Measurements from ENCODE around the gene FBXL2.
A peak's percentile ranks its signal among the peaks of the same experiment; 100 is the strongest.

Gene FBXL2, protein sequence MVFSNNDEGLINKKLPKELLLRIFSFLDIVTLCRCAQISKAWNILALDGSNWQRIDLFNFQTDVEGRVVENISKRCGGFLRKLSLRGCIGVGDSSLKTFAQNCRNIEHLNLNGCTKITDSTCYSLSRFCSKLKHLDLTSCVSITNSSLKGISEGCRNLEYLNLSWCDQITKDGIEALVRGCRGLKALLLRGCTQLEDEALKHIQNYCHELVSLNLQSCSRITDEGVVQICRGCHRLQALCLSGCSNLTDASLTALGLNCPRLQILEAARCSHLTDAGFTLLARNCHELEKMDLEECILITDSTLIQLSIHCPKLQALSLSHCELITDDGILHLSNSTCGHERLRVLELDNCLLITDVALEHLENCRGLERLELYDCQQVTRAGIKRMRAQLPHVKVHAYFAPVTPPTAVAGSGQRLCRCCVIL

DNA sequence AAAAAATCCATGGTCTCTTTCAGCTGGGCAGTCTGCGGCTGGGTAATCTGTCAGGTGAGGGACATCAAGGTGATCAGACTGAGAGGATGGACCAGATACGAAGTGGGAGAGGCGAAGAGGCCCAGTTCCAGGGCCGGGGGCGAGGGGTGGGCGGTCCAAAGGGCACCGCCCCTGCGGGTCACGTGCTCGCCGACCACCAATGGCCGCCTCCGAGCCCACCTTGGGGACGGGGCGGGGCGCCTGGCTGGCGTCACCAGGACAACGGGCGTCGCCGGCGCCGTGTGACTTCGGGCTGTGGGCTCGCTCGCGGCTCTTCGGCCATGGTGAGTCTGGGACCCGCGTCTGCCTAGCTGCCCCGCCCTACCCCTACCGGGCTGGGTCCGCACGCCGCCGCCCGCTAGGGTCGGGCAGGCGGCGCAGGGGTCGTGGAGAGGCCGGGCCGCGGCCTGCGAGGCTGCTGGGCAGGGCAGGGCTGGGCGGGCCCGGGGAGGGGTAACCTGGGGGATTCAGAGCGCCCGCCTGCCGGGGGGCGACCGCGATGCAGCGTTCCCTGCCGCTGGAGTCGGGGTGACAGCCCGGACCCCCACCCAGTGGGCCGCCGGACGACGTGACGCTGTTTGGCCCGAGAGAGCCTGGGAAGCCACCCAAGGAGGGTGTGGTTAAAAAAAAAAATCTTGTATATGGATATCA, at the start of gene FBXL2:
TSS of gene FBXL2 (plus strand) at position 250 of the 690 bp plus-strand sequence. CDS start at position 321, 71 bp downstream.
- in situ Hi-C loops (cut with HindIII; ENCODE audit: low pct_ligation_motif_present, low pct_unique_long_range_greater_than_20kb, low sequenced_read_pairs): no loop called here
- DNase-seq: peak; percentile 75

GRCh38 chr3:33229066-33229465, 48.2 kb upstream of the FBXL2 start:
- in situ Hi-C loops (cut with HindIII; ENCODE audit: low pct_ligation_motif_present, low pct_unique_long_range_greater_than_20kb, low sequenced_read_pairs): no loop called here

DNA sequence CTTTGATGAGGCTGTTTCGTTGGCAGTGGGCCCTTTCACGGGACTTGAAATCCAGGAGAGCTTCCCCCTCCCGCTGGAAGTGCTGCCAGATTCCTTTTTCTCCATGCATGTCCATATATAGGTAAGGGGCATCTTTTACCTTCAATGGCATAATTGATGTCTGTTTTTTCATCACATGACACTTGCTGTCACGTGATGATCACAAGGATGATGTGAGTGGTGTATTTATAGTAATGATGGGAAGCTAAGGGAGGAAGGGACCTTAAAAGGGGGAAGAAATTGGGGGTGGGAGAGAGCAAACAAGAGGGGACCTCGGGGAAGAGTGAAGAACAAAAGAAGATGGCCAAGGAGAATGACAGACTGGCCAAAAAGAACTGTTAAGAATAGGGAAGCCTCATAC, 47.3 kb upstream of the FBXL2 start:
- DNase-seq: no peak

More at GRCh38 chr3:33229066-33229465, 48.2 kb upstream of the FBXL2 start:
- no peak for DNase-seq

DNA sequence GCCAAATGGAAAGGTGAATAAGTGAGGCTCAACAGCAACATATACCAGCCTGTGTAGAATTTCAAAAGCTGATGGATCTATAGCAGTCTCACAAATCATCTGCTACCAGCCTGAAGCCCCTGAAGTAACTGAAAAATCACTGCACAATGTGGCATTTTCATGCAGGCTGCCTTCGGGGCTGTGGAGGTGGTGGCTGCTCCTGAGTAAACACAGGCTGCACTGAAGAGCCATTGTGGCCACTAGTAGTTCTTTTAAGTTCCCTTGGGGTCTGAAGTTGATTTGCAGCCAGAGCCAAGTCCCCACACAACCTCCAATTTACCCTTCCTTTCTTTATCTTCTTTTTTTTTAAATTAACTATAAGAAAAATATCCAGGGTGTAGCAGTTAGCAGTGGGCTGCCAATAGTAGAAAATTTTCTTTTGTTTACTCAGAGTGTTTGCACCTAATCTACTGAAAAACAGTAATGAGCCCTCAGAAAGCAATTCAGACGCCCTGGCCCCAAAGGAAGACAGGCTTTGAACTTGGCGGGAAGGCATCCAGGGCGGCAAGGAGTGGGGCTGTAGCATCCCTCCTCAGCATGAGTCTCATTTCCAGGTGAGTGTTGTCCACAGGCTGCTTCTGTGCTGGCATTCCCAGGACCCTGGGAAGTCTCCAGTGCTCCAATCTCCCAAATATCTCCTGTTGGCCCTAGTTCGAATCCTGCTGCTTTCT, 45.3 kb upstream of the FBXL2 start:
- in situ Hi-C loops (cut with HindIII; ENCODE audit: low pct_ligation_motif_present, low pct_unique_long_range_greater_than_20kb, low sequenced_read_pairs): no loop called here

More for the DNA sequence above, 47.3 kb upstream of the FBXL2 start:
- in situ Hi-C loops (cut with HindIII; ENCODE audit: low pct_ligation_motif_present, low pct_unique_long_range_greater_than_20kb, low sequenced_read_pairs): no loop called here

GRCh38 chr3:33233884-33234283, 43.4 kb upstream of the FBXL2 start:
- no peak for DNase-seq
- in situ Hi-C loops (cut with HindIII; ENCODE audit: low pct_ligation_motif_present, low pct_unique_long_range_greater_than_20kb, low sequenced_read_pairs): no loop called here

More for the DNA sequence above, 45.3 kb upstream of the FBXL2 start:
- no peak for DNase-seq

GRCh38 chr3:33236005-33236404, 41.2 kb upstream of the FBXL2 start:
- in situ Hi-C loops (cut with HindIII; ENCODE audit: low pct_ligation_motif_present, low pct_unique_long_range_greater_than_20kb, low sequenced_read_pairs): no loop called here
- DNase-seq: no peak

DNA sequence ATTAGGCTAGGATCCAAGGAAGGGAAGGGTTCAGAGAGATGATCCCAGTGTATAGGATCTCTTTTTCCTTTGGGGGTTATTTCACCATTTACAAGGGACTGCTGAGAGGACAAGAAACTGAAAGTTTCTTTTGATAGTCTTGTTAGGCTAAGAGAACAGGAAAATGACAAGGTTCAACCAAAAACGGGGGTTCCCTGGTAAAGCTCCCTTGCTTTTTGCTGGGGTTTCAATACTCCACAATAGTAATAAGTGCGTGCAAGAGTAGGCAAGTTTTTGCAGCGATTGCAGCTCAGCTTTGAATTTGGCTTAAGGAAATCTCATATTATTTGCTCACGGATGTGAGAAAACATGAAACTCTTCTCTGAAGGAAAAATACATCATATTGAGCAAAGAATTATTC, 39.8 kb upstream of the FBXL2 start:
- DNase-seq: no peak
- in situ Hi-C loops (cut with HindIII; ENCODE audit: low pct_ligation_motif_present, low pct_unique_long_range_greater_than_20kb, low sequenced_read_pairs): no loop called here

DNA sequence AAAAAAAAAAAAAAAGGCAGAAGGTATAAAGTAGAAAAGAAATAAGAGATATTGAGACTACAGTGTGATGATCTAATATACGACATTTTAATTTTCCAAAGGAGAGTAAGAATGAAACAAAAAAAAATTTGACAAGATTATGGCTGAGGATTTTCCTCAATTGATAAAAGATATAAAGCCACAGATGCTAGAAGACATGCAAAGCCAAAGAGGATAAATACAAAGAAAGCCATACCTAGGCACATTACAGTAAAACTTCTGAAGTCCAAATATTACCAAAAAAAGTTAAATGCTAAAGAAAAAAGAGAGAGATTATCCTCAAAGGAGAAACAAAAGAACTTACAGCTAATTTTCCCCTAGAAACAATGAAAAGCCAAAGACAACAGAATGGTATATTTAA, 38.3 kb upstream of the FBXL2 start:
- in situ Hi-C loops (cut with HindIII; ENCODE audit: low pct_ligation_motif_present, low pct_unique_long_range_greater_than_20kb, low sequenced_read_pairs): no loop called here
- no peak for DNase-seq

- in situ Hi-C loops (cut with HindIII; ENCODE audit: low pct_ligation_motif_present, low pct_unique_long_range_greater_than_20kb, low sequenced_read_pairs): no loop called here
Measured at GRCh38 chr3:33240261-33240660, 37.0 kb upstream of the FBXL2 start.

DNA sequence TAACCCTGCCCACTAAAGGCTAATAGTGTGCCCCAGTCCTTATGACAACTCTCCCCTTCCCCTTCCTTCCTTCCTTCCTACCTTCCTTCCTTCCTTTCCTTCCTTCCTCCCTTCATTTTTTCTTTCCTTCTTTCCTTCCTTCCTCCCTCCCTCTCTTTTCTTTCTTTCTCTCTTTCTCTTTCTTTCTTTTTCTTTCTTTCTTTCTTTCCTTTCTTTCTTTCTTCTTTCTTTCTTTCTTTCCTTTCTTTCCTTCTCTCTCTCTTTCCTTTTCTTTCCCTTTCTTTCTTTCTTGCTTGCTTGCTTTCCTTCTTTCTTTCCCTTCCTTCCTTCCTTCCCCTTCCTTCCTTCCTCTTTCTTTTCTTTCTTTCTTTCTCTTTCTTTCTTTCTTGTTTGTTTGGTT, 30.5 kb upstream of the FBXL2 start:
- DNase-seq: no peak
- in situ Hi-C loops (cut with HindIII; ENCODE audit: low pct_ligation_motif_present, low pct_unique_long_range_greater_than_20kb, low sequenced_read_pairs): no loop called here

More at GRCh38 chr3:33240261-33240660, 37.0 kb upstream of the FBXL2 start:
- no peak for DNase-seq

- in situ Hi-C loops (cut with HindIII; ENCODE audit: low pct_ligation_motif_present, low pct_unique_long_range_greater_than_20kb, low sequenced_read_pairs): no loop called here
Measured at GRCh38 chr3:33250712-33251111, 26.5 kb upstream of the FBXL2 start.

GRCh38 chr3:33256249-33256648, 21.0 kb upstream of the FBXL2 start:
- in situ Hi-C loops (cut with HindIII; ENCODE audit: low pct_ligation_motif_present, low pct_unique_long_range_greater_than_20kb, low sequenced_read_pairs): no loop called here
- no peak for DNase-seq

More at GRCh38 chr3:33250712-33251111, 26.5 kb upstream of the FBXL2 start:
- no peak for DNase-seq

DNA sequence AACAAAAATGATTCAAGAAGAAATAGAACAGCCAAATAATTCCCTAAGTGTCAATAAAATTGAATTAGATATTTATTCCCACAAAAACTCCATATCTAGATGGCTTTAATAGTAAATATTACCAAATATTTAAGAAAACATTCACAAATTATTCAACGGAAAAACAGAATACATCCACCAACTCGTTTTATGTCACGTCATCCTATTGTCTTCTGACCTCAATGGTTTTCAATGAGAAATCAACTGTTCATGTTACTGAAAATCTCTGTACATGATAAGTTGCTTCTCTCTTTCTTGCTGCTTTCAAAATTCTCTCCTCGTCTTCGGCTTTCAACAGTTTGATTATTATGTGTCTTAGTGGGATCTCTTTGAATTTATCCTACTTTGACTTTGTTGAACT, 17.1 kb upstream of the FBXL2 start:
- in situ Hi-C loops (cut with HindIII; ENCODE audit: low pct_ligation_motif_present, low pct_unique_long_range_greater_than_20kb, low sequenced_read_pairs): no loop called here

DNA sequence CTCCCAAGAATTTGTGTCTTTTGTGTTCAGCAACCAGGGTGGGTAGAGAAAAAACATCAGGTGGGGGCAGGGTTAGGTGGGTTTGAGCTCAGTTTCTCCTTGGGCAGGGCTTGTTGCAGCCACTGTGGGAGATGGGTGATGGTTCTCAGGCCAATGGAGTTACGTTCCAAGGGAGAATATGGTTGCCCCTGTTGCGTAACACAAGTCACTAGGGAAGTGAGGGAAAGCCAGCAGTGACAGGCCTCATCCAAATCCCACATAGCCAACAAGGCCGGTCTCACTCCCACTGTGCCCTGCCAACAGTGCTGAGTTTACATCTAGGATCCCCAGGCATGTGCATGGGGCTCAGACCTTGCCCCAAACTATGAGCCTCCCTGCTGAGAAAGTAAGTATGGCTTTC, 7.9 kb upstream of the FBXL2 start:
- DNase-seq: no peak
- in situ Hi-C loops (cut with HindIII; ENCODE audit: low pct_ligation_motif_present, low pct_unique_long_range_greater_than_20kb, low sequenced_read_pairs): no loop called here

More for the DNA sequence above, 17.1 kb upstream of the FBXL2 start:
- no peak for DNase-seq

- DNase-seq: no peak
- in situ Hi-C loops (cut with HindIII; ENCODE audit: low pct_ligation_motif_present, low pct_unique_long_range_greater_than_20kb, low sequenced_read_pairs): no loop called here
Measured at GRCh38 chr3:33271324-33271723, 5.9 kb upstream of the FBXL2 start.

GRCh38 chr3:33273628-33274027, 3.6 kb upstream of the FBXL2 start:
- in situ Hi-C loops (cut with HindIII; ENCODE audit: low pct_ligation_motif_present, low pct_unique_long_range_greater_than_20kb, low sequenced_read_pairs): no loop called here
- no peak for DNase-seq

- in situ Hi-C loops (cut with HindIII; ENCODE audit: low pct_ligation_motif_present, low pct_unique_long_range_greater_than_20kb, low sequenced_read_pairs): no loop called here
- DNase-seq: peak; percentile 23
Measured at GRCh38 chr3:33278163-33278562, 921 bp downstream of the FBXL2 start.

DNA sequence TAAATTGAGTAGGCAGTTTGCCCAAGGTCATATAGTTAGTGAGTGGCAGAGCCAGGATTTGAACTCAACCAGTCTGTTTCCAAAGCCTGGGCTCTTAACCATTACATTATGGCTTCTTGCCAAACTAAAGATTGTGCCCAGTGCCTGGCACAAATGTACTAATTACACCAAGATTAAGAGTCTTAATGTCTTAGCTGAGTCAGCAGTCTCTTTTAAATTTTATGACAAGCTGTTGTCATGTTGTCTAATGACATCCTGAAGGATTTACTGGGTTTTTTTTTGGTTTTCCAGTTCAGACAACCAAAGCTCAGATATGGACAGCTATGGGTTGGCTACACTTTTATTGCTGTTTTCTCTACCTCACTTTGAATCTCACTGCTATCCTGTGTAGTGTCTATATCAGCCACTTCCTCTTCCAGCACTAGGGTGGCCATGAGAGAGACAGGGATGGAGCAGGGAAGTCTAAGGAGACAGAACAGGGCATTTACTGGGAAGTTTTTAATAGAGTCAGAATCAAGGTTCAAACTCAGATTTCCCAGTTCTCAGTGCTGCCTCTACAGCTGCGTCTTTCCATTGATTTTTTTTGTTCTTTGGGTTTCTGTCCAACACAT, 10.5 kb downstream of the FBXL2 start:
- DNase-seq: no peak
- in situ Hi-C loops (cut with HindIII; ENCODE audit: low pct_ligation_motif_present, low pct_unique_long_range_greater_than_20kb, low sequenced_read_pairs): no loop called here
